Measurements from ENCODE around the gene THRB.

Gene THRB

GRCh38 chr3:24526640-24527212 lies 32.1 kb upstream of the THRB start:
- no peak overlapping the region for H2BK120ac ChIP-seq (ENCODE audit: low read depth, low read length)
- no peak overlapping the region for H2BK12ac ChIP-seq (ENCODE audit: low read length)
- H3K14ac ChIP-seq (ENCODE audit: low read length): no peak overlapping the region
- WGBS, 2 donors (ENCODE audit: extremely low coverage in 2 of 2, insufficient read length in 2 of 2, insufficient replicate concordance in 1 of 2): no CpG with 5 or more reads among the region's 2 CpGs
- H3K4me3 ChIP-seq (ENCODE audit: low read length in 2 of 2): no peak overlapping the region
- peaks cover 0 to 3% of the 10 kb centered on the region in 2 donors for H3K4me1 ChIP-seq (ENCODE audit: control insufficient read depth in 2 of 2, insufficient read depth in 1 of 2, low read depth in 1 of 2, low read length in 2 of 2)
- H3K4ac ChIP-seq (ENCODE audit: low read length): no peak overlapping the region
- H3K9me3 ChIP-seq (replicated peaks in 1 of 2; ENCODE audit: control insufficient read depth in 2 of 2, insufficient read depth in 1 of 2, low read depth in 1 of 2, low read length in 2 of 2): no peaks in the 10 kb centered on the region
- peaks cover 0 to 37% (median 13%) of the 10 kb centered on the region in 3 experiments for H3K27me3 ChIP-seq (ENCODE audit: control insufficient read depth in 3 of 3, insufficient read depth in 3 of 3, low read depth in 1 of 3, low read length in 3 of 3)
- no peak overlapping the region for H4K8ac ChIP-seq (ENCODE audit: low read depth, low read length)
- no peak overlapping the region for H4K91ac ChIP-seq (ENCODE audit: low read depth, low read length, poor library complexity)
- no peak overlapping the region for H2AFZ ChIP-seq (ENCODE audit: low read length)
- H3K36me3 ChIP-seq (replicated peaks in 1 of 2; ENCODE audit: control insufficient read depth in 2 of 2, insufficient read depth in 2 of 2, low read length in 2 of 2): no peaks in the 10 kb centered on the region
- H2AK5ac ChIP-seq (ENCODE audit: low read depth, low read length): no peak overlapping the region
- no peak overlapping the region for H2BK15ac ChIP-seq (ENCODE audit: low read length)
- no peak overlapping the region for H3K18ac ChIP-seq (ENCODE audit: low read length)
- no peaks in the 10 kb centered on the region for H3K79me1 ChIP-seq (ENCODE audit: low read depth, low read length)
- H3K23ac ChIP-seq (ENCODE audit: low read depth, low read length, poor library complexity): no peak overlapping the region
- no peak overlapping the region for H3K9ac ChIP-seq (ENCODE audit: low read depth, low read length, poor library complexity)
- H3K4me2 ChIP-seq (ENCODE audit: insufficient read depth, low read length, poor library complexity, severe bottlenecking): no peak overlapping the region
- no peak for DNase-seq (ENCODE audit: low spot score)
- no peak overlapping the region for H3K27ac ChIP-seq (replicated peaks; ENCODE audit: low read length)
- H2BK5ac ChIP-seq (ENCODE audit: low read length): no peak overlapping the region

- Histone ChIP-seq H2BK15ac (ENCODE audit: low read length) (no peak overlapping the region), H3K27ac (replicated peaks; ENCODE audit: low read length) (no peak overlapping the region)
Measured at GRCh38 chr3:24525557-24525956, 30.9 kb upstream of the THRB start.

GRCh38 chr3:24525022-24525421 lies 30.4 kb upstream of the THRB start:
- no peak overlapping the region for H3K27ac ChIP-seq (replicated peaks; ENCODE audit: low read length)
- no peak overlapping the region for H2BK12ac ChIP-seq (ENCODE audit: low read length)
- WGBS, 2 donors (ENCODE audit: extremely low coverage in 2 of 2, insufficient read length in 2 of 2, insufficient replicate concordance in 1 of 2): no CpG with 5 or more reads among the region's 1 CpG
- H3K79me1 ChIP-seq (ENCODE audit: low read depth, low read length): no peaks in the 10 kb centered on the region
- no peak overlapping the region for H2AFZ ChIP-seq (ENCODE audit: low read length)
- no peaks in the 10 kb centered on the region for H3K36me3 ChIP-seq (replicated peaks in 1 of 2; ENCODE audit: control insufficient read depth in 2 of 2, insufficient read depth in 2 of 2, low read length in 2 of 2)
- peaks cover 0 to 54% (median 30%) of the 10 kb centered on the region in 3 experiments for H3K27me3 ChIP-seq (ENCODE audit: control insufficient read depth in 3 of 3, insufficient read depth in 3 of 3, low read depth in 1 of 3, low read length in 3 of 3)
- H3K4ac ChIP-seq (ENCODE audit: low read length): no peak overlapping the region
- H3K4me1 ChIP-seq (ENCODE audit: control insufficient read depth in 2 of 2, insufficient read depth in 1 of 2, low read depth in 1 of 2, low read length in 2 of 2): peaks cover 0 to 5% of the 10 kb centered on the region in 2 donors
- no peak overlapping the region for H4K8ac ChIP-seq (ENCODE audit: low read depth, low read length)
- peaks cover 0 to 2% of the 10 kb centered on the region in 2 donors for H3K9me3 ChIP-seq (replicated peaks in 1 of 2; ENCODE audit: control insufficient read depth in 2 of 2, insufficient read depth in 1 of 2, low read depth in 1 of 2, low read length in 2 of 2)
- no peak overlapping the region for H2BK5ac ChIP-seq (ENCODE audit: low read length)
- peak overlapping the region; percentile 47 for H3K9ac ChIP-seq (ENCODE audit: low read depth, low read length, poor library complexity)
- no peak overlapping the region for H3K18ac ChIP-seq (ENCODE audit: low read length)
- H4K91ac ChIP-seq (ENCODE audit: low read depth, low read length, poor library complexity): no peak overlapping the region
- no peak overlapping the region for H3K4me2 ChIP-seq (ENCODE audit: insufficient read depth, low read length, poor library complexity, severe bottlenecking)
- H2BK15ac ChIP-seq (ENCODE audit: low read length): no peak overlapping the region
- no peak overlapping the region for H3K14ac ChIP-seq (ENCODE audit: low read length)
- H2BK120ac ChIP-seq (ENCODE audit: low read depth, low read length): no peak overlapping the region
- no peak overlapping the region for H3K4me3 ChIP-seq (ENCODE audit: low read length in 2 of 2)
- H2AK5ac ChIP-seq (ENCODE audit: low read depth, low read length): no peak overlapping the region
- no peak for DNase-seq (ENCODE audit: low spot score)
- no peak overlapping the region for H3K23ac ChIP-seq (ENCODE audit: low read depth, low read length, poor library complexity)

More at GRCh38 chr3:24525557-24525956, 30.9 kb upstream of the THRB start:
- H3K27me3 ChIP-seq (ENCODE audit: control insufficient read depth in 3 of 3, insufficient read depth in 3 of 3, low read depth in 1 of 3, low read length in 3 of 3): peaks cover 0 to 48% (median 25%) of the 10 kb centered on the region in 3 experiments
- H4K91ac ChIP-seq (ENCODE audit: low read depth, low read length, poor library complexity): no peak overlapping the region
- H2BK5ac ChIP-seq (ENCODE audit: low read length): no peak overlapping the region
- peak overlapping the region; percentile 47 for H3K9ac ChIP-seq (ENCODE audit: low read depth, low read length, poor library complexity)
- no peak for DNase-seq (ENCODE audit: low spot score)
- H3K9me3 ChIP-seq (replicated peaks in 1 of 2; ENCODE audit: control insufficient read depth in 2 of 2, insufficient read depth in 1 of 2, low read depth in 1 of 2, low read length in 2 of 2): peaks cover 0 to 2% of the 10 kb centered on the region in 2 donors
- H3K4me3 ChIP-seq (ENCODE audit: low read length in 2 of 2): no peak overlapping the region
- H3K79me1 ChIP-seq (ENCODE audit: low read depth, low read length): no peaks in the 10 kb centered on the region
- H3K14ac ChIP-seq (ENCODE audit: low read length): no peak overlapping the region
- H3K4me1 ChIP-seq (ENCODE audit: control insufficient read depth in 2 of 2, insufficient read depth in 1 of 2, low read depth in 1 of 2, low read length in 2 of 2): peaks cover 0 to 5% of the 10 kb centered on the region in 2 donors
- no peak overlapping the region for H4K8ac ChIP-seq (ENCODE audit: low read depth, low read length)
- no peaks in the 10 kb centered on the region for H3K36me3 ChIP-seq (replicated peaks in 1 of 2; ENCODE audit: control insufficient read depth in 2 of 2, insufficient read depth in 2 of 2, low read length in 2 of 2)
- no peak overlapping the region for H2AK5ac ChIP-seq (ENCODE audit: low read depth, low read length)
- no peak overlapping the region for H3K4me2 ChIP-seq (ENCODE audit: insufficient read depth, low read length, poor library complexity, severe bottlenecking)
- WGBS, 2 donors (ENCODE audit: extremely low coverage in 2 of 2, insufficient read length in 2 of 2, insufficient replicate concordance in 1 of 2): no CpG with 5 or more reads among the region's 1 CpG
- H3K18ac ChIP-seq (ENCODE audit: low read length): no peak overlapping the region
- no peak overlapping the region for H3K4ac ChIP-seq (ENCODE audit: low read length)
- H2BK120ac ChIP-seq (ENCODE audit: low read depth, low read length): no peak overlapping the region
- H3K23ac ChIP-seq (ENCODE audit: low read depth, low read length, poor library complexity): no peak overlapping the region
- H2BK12ac ChIP-seq (ENCODE audit: low read length): no peak overlapping the region
- H2AFZ ChIP-seq (ENCODE audit: low read length): no peak overlapping the region

- no peak for DNase-seq (ENCODE audit: low spot score)
- Histone ChIP-seq H3K23ac (ENCODE audit: low read depth, low read length, poor library complexity) (no peak overlapping the region), H3K79me1 (ENCODE audit: low read depth, low read length) (no peaks in the 10 kb centered on the region), H3K36me3 (replicated peaks in 1 of 2; ENCODE audit: control insufficient read depth in 2 of 2, insufficient read depth in 2 of 2, low read length in 2 of 2) (no peaks in the 10 kb centered on the region), H4K91ac (ENCODE audit: low read depth, low read length, poor library complexity) (no peak overlapping the region), H3K4me3 (ENCODE audit: low read length in 2 of 2) (no peak overlapping the region), H3K9me3 (replicated peaks in 1 of 2; ENCODE audit: control insufficient read depth in 2 of 2, insufficient read depth in 1 of 2, low read depth in 1 of 2, low read length in 2 of 2) (peaks cover 0 to 2% of the 10 kb centered on the region in 2 donors), H3K18ac (ENCODE audit: low read length) (no peak overlapping the region), H3K4me2 (ENCODE audit: insufficient read depth, low read length, poor library complexity, severe bottlenecking) (no peak overlapping the region), H3K4ac (ENCODE audit: low read length) (no peak overlapping the region), H2BK5ac (ENCODE audit: low read length) (no peak overlapping the region), H2AK5ac (ENCODE audit: low read depth, low read length) (no peak overlapping the region), H3K4me1 (ENCODE audit: control insufficient read depth in 2 of 2, insufficient read depth in 1 of 2, low read depth in 1 of 2, low read length in 2 of 2) (peaks cover 0 to 5% of the 10 kb centered on the region in 2 donors), H3K14ac (ENCODE audit: low read length) (no peak overlapping the region), H4K8ac (ENCODE audit: low read depth, low read length) (no peak overlapping the region), H3K27me3 (ENCODE audit: control insufficient read depth in 3 of 3, insufficient read depth in 3 of 3, low read depth in 1 of 3, low read length in 3 of 3) (peaks cover 0 to 62% (median 39%) of the 10 kb centered on the region in 3 experiments), H3K27ac (replicated peaks; ENCODE audit: low read length) (no peak overlapping the region), H2AFZ (ENCODE audit: low read length) (no peak overlapping the region), H2BK120ac (ENCODE audit: low read depth, low read length) (no peak overlapping the region), H2BK12ac (ENCODE audit: low read length) (no peak overlapping the region), H3K9ac (ENCODE audit: low read depth, low read length, poor library complexity) (no peak overlapping the region), H2BK15ac (ENCODE audit: low read length) (no peak overlapping the region)
- no CpG with 5 or more reads among the region's 3 CpGs for WGBS, 2 donors (ENCODE audit: extremely low coverage in 2 of 2, insufficient read length in 2 of 2, insufficient replicate concordance in 1 of 2)
Measured at GRCh38 chr3:24523988-24524727, 29.5 kb upstream of the THRB start.
